Inflammatory macrophage treated with lipopolysaccharide for 1 hour (primary cell): ENCODE data around the gene SETDB2.

ENCODE experiments used
- DNase-seq, 2 donors: peaks; one replicate each; pipeline ENCODE4 v3.0.0-alpha.2; 2020 to 2022

Gene SETDB2

GRCh38 chr13:49536144-49536873 is 92.2 kb downstream of the SETDB2 start:
- peak; percentile 42 to 43 for DNase-seq

GRCh38 chr13:49538404-49538803 is 94.3 kb downstream of the SETDB2 start:
- DNase-seq: no peak

DNA sequence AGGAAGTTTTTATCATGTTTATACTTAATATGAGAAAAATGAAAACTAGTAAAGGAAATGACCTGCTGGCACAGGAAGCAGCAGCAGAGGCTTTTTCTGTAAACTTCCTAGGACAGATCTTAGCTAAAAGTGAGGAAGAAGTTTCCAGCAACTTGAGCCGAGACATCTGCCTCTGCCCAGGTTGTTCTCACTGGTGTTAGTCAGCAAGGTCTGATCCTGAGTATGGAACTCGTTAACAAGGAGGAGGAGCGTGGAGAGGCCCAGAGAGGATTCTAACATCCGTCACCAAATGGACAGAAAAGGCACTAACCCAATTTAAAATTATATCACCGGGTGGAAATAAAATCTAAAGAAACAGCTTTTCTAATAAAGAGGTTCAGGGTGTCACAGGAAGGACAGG is 95.2 kb downstream of the SETDB2 start:
- DNase-seq: no peak

GRCh38 chr13:49539746-49540145 is 95.7 kb downstream of the SETDB2 start:
- no peak for DNase-seq

DNA sequence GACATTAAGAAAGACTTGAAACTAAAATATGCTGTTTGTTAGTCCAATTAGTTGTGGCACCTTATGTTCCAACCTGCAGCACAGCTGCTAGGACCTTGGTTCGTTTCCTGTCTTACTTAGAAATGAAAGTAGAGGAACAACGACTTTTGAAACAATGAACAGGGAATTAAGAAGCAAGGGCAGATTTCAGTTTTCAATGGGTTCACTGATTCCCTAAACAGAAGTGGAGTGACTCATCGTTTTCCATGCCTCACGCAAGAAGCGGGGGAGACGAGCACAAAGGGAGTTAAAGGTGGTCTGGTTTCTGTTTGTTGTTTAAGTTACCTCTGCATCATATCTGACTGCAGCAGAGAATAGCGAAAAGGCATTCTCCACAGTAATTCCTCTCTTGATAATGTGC is 96.5 kb downstream of the SETDB2 start:
- DNase-seq: peak in 1 of 2 donors; percentile 27

DNA sequence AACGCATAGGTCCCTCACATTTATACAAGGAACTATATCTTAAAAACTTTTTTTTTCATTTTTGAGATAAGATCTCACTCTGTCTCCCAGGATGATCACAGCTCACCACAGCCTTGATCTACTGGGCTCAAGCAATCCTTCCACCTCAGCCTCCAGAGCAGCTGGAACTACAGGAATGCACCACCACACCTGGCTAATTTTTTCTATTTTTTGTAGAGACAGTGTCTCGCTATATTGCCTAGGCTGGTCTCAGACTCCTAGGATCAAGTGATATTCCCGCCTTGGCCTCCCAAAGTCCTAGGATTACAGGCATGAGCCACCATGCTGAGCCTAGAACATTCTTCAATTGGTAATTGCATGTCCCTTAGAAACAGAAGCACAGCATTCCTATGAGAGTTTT is 99.6 kb downstream of the SETDB2 start:
- no peak for DNase-seq
